Peyer's patch (tissue), 4 donors: ENCODE data around the gene ZNF414. TPM values are rescaled to one million over a fixed set of nuclear protein-coding genes. Genes with fewer than 3 reads are reported as not detected.
"Not testable (repeated sequence)": the region's sequence is repeated elsewhere in the genome, so short reads cannot be mapped to it uniquely, and the experiment has no call there.

Source experiments
- DNase-seq, 3 donors: peaks; one replicate each; pipeline ENCODE4 v3.0.0-alpha.2; 2017 to 2019
- H3K27ac ChIP-seq, 4 donors: fragments of 200-600 bp; sonication (generic); one replicate each; pipeline ENCODE4 v1.5.1; 2016 to 2019
- H3K27me3 ChIP-seq, 2 donors: fragments of 200-600 bp; sonication (generic); one replicate each; pipeline ENCODE4 v1.5.1; 2019
- H3K36me3 ChIP-seq, 3 donors: fragments of 200-600 bp; sonication (generic); one replicate each; pipeline ENCODE4 v1.5.1; 2016 to 2019
- H3K4me1 ChIP-seq, 4 donors: fragments of 200-600 bp; sonication (generic); one replicate each; pipeline ENCODE4 v1.5.1; 2016 to 2019
- H3K4me3 ChIP-seq, 4 donors: fragments of 200-600 bp; sonication (generic); 1 replicate in 3 of 4; 2 replicates in 1 of 4; pipeline ENCODE4 v1.5.1; 2016 to 2019; ENCODE audit warnings: mild to moderate bottlenecking in 1 of 4
- H3K9me3 ChIP-seq, 4 donors: fragments of 200-600 bp; sonication (generic); one replicate each; pipeline ENCODE4 v1.5.1; 2016 to 2019; ENCODE audit warnings: mild to moderate bottlenecking in 1 of 4
- POLR2A ChIP-seq, 2 donors: fragments of 450-650 bp; IDR thresholded peaks; one replicate each; pipeline ENCODE4 v1.5.1; 2017; ENCODE audit warnings: antibody characterized with exemption in 2 of 2, mild to moderate bottlenecking in 2 of 2, moderate library complexity in 2 of 2
- total RNA-seq, 4 donors: library from RNA; depleted of rRNA; stranded (reverse); fragments of >200 nt; gene quantifications; one replicate each; pipeline ENCODE4 v1.1.0, GENCODE V29; 2016
- TF ChIP-seq, protein P1 (sequence below), 6 experiments: fragments of 450-650 bp in 4 of 6; fragments of 200-600 bp in 2 of 6; sonication (generic) in 1 of 6; IDR thresholded peaks; one replicate each; pipeline ENCODE4 v1.5.1; 2017 to 2019; ENCODE audit warnings: antibody characterized with exemption in 6 of 6, mild to moderate bottlenecking in 3 of 6, moderate library complexity in 1 of 6

The ZNF414 gene
- total RNA-seq, 4 donors from 2014 or later, result 12.4 to 45.2 (median 24.1) TPM

DNA sequence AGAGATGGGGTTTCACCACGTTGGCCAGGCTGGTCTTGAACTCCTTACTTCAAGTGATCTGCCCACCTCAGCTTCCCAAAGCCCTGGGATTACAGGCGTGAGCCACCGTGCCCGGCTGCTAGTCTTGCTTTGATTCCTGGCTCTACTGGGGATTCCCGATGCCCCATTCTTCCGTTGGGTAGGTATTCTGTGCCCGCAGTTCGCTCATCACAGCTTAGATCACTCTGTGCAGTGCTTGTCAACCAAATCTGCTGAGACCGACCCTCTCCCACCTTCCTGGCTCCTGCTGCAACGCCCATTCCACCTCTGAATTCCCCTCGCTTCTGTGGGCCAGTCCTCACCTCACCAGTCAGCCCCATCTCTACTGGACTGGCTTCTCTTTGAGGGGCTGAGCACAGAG is 4.6 kb upstream of the ZNF414 start:
- Histone ChIP-seq H3K4me3 (no peak overlapping the region), H3K4me1 (peaks cover 0 to 10% (median 3%) of the 10 kb centered on the region in 4 donors), H3K27me3 (no peaks in the 10 kb centered on the region), H3K9me3 (no peaks in the 10 kb centered on the region), H3K27ac (peak overlapping the region; percentile 57 to 77 (median 74)), H3K36me3 (peaks cover 0 to 6% (median 0%) of the 10 kb centered on the region in 3 donors)
- DNase-seq, result no peak
- TF ChIP-seq, protein P1, sequence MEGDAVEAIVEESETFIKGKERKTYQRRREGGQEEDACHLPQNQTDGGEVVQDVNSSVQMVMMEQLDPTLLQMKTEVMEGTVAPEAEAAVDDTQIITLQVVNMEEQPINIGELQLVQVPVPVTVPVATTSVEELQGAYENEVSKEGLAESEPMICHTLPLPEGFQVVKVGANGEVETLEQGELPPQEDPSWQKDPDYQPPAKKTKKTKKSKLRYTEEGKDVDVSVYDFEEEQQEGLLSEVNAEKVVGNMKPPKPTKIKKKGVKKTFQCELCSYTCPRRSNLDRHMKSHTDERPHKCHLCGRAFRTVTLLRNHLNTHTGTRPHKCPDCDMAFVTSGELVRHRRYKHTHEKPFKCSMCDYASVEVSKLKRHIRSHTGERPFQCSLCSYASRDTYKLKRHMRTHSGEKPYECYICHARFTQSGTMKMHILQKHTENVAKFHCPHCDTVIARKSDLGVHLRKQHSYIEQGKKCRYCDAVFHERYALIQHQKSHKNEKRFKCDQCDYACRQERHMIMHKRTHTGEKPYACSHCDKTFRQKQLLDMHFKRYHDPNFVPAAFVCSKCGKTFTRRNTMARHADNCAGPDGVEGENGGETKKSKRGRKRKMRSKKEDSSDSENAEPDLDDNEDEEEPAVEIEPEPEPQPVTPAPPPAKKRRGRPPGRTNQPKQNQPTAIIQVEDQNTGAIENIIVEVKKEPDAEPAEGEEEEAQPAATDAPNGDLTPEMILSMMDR (IDR thresholded peaks at IDR 0.05), result no peak
- TF ChIP-seq POLR2A (IDR thresholded peaks at IDR 0.05), result no peak

DNA sequence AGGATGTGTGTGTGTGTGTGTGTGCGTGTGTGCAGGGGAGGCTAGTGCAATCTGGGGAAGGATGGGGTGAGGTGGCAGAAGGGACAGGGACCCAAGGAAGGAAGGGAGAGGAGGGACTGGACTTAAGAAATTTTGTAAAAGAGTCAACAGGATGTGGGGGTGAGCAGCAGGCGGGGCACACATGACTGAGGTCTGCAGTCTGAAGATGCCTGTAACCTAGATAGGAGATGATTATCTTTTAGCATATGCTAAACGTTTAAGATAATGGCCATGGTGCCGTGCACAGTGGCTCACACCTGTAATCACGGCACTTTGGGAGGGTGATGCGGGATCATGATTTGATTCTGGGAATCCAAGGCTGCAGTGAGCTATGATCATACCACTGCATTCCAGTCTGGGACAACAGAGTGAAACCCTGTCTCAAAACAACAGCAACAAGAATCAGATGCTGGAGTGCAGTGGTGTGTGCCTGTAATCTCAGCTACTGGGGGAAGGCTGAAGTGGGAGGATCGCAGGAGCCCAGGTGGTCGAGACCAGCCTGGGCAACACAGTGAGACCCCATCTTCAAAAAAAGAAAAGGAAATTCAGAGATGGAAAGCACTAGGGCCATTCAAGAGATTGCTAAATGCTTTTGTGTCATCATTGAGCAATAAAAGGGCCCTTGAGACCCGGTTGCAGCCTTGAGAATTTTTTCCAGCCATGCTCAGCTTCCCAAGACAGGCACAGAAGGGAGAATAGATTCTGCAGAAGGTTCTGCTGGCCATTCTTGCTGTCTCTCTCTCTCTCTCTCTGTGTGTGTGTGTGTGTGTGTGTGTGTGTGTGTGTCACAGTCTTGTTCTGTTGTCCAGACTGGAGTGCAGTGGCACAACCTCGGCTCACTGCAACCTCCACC is 3.8 kb upstream of the ZNF414 start:
- DNase-seq, result peak in 2 of 3 donors; percentile 66 to 80
- peak overlapping the region in 1 of 4 donors; percentile 20 for H3K4me3 ChIP-seq
- peaks cover 5 to 13% (median 9%) of the 10 kb centered on the region in 4 donors for H3K4me1 ChIP-seq
- TF ChIP-seq, protein P1 (IDR thresholded peaks at IDR 0.05), result no peak
- no peak for TF ChIP-seq POLR2A (IDR thresholded peaks at IDR 0.05)
- peak overlapping the region; percentile 57 to 77 (median 74) for H3K27ac ChIP-seq
- H3K36me3 ChIP-seq, result peaks cover 0 to 4% (median 0%) of the 10 kb centered on the region in 3 donors
- H3K9me3 ChIP-seq, result no peaks in the 10 kb centered on the region
- no peaks in the 10 kb centered on the region for H3K27me3 ChIP-seq

DNA sequence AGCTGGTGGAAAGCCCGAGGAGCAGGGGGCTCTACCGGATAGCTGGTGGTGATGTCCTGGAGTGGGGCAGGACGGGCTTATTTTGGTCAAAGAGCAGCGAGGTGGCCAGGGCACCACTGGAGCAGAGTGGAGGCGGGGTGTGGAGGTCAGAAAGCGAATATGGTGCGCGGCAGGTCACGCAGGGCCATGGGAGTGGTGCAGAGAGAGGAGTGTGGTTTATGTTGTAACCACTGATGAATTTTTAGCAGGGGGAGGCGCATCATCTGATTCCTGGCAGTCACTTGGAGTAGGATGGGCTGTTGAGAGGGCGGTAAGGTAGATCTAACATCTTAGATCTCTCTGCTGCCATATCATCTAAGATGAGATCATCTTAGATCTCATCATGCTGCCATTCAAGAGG is 1.4 kb upstream of the ZNF414 start:
- Histone ChIP-seq H3K4me1 (peaks cover 5 to 25% (median 11%) of the 10 kb centered on the region in 4 donors), H3K27me3 (no peaks in the 10 kb centered on the region), H3K36me3 (peaks cover 0 to 7% (median 0%) of the 10 kb centered on the region in 3 donors), H3K27ac (peak overlapping the region in 1 of 4 donors; percentile 98), H3K4me3 (no peak overlapping the region), H3K9me3 (no peaks in the 10 kb centered on the region)
- peak in 1 of 3 donors; percentile 53 for DNase-seq
- TF ChIP-seq POLR2A (IDR thresholded peaks at IDR 0.05), result no peak
- TF ChIP-seq, protein P1 (IDR thresholded peaks at IDR 0.05), result no peak

DNA sequence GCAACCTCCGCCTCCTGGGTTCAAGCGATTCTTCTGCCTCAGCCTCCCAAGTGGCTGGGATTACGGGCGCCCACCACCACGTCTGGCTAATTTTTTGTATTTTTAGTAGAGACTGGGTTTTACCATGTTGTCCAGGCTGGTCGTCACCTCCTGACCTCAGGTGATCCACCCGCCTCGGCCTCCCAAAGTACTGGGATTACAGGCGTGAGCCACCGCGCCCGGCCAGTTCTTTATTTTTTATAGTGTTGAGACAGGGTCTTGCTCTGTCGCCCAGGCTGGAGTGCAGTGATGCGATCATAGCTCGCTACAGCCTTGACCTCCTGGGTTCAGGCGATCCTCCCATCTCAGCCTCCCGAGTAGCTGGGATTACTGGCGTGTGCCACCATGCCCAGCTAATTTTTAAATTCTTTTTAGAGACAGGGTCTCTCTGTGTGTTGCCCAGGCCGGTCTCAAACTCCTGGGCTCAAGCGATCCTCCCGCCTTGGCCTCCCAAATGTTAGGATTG is 590 bp upstream of the ZNF414 start:
- not testable (repeated sequence) for H3K27me3 ChIP-seq, H3K36me3 ChIP-seq, H3K9me3 ChIP-seq
- Histone ChIP-seq H3K4me1 (peaks cover 5 to 25% (median 11%) of the 10 kb centered on the region in 4 donors), H3K4me3 (peak overlapping the region; percentile 59 to 100 (median 73)), H3K27ac (peak overlapping the region; percentile 95 to 100 (median 97))
- peak in 1 of 3 donors; percentile 55 for DNase-seq

DNA sequence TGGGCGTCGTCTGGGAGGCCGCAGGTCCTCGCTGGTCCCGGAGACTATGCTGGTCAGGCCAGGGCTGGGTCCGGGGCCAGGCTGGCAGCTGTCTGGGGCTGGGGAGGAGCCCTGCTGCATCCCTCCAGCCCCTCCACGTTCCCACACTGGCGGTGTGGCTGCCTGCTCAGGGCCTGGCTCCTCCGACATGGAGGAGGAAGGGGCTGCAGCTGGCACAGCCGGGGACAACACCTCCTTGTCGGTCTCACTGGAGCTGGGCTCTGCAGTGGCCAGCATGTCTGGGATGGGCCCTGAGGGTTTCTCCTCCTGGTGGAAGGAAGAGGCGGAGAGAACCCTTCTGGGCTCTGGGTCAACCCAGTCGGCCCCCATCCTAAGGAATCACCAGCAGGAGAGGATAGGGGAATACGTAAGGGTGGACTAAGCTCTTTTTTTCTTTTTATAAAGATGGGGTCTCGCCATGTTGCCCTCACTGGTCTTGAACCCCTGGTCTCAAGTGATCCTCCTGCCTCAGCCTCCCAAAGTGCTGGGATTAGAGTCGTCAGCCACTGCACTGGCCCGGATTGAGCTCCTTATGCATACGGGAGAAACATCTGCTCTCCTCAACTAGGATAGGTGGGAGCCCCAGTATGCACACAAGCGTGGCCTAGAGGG is 806 bp downstream of the ZNF414 start:
- H3K4me1 ChIP-seq, result peaks cover 5 to 25% (median 9%) of the 10 kb centered on the region in 4 donors
- H3K36me3 ChIP-seq, result peaks cover 0 to 7% (median 0%) of the 10 kb centered on the region in 3 donors
- no peaks in the 10 kb centered on the region for H3K9me3 ChIP-seq
- H3K4me3 ChIP-seq, result peak overlapping the region; percentile 59 to 100 (median 73)
- no peaks in the 10 kb centered on the region for H3K27me3 ChIP-seq
- peak in 1 of 3 donors; percentile 48 for DNase-seq
- TF ChIP-seq, protein P1 (IDR thresholded peaks at IDR 0.05), result no peak
- TF ChIP-seq POLR2A (IDR thresholded peaks at IDR 0.05), result no peak
- H3K27ac ChIP-seq, result peak overlapping the region; percentile 95 to 100 (median 97)
